ENCODE data around the gene OCIAD1. TPM values are rescaled to one million over a fixed set of nuclear protein-coding genes. Genes with fewer than 3 reads are reported as not detected.
A peak's percentile ranks its signal among the peaks of the same experiment; 100 is the strongest.

Gene OCIAD1, protein sequence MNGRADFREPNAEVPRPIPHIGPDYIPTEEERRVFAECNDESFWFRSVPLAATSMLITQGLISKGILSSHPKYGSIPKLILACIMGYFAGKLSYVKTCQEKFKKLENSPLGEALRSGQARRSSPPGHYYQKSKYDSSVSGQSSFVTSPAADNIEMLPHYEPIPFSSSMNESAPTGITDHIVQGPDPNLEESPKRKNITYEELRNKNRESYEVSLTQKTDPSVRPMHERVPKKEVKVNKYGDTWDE
- 100 to 1,000 TPM in 6 of 7 donors, 10 to 100 TPM in 1; 73.4 to 132 (median 111) TPM for total RNA-seq
- 100 to 1,000 TPM; 133 to 241 TPM for polyA plus RNA-seq
- long read RNA-seq, donor 1, transcript OCIAD1-202 (9 exons, 1,594 nt) = minor isoform, 40 of 230 reads
- long read RNA-seq, donor 1, transcript OCIAD1-201 (9 exons, 1,414 nt) = major isoform, 148 of 230 reads
- long read RNA-seq, donor 1, partial matches to known transcripts = 9 of 230 reads
- long read RNA-seq, donor 1, other reads (novel, unspliced or antisense) = 25 of 230 reads
- long read RNA-seq, donor 2, transcript OCIAD1-206 (2 exons, 1,916 nt) = minor isoform, 5 of 77 reads
- long read RNA-seq, donor 2, transcript OCIAD1-202 (9 exons, 1,594 nt) = minor isoform, 18 of 77 reads
- long read RNA-seq, donor 2, transcript OCIAD1-201 (9 exons, 1,414 nt) = major isoform, 33 of 77 reads
- long read RNA-seq, donor 2, transcript OCIAD1-222 (7 exons, 688 nt) = minor isoform, 8 of 77 reads
- long read RNA-seq, donor 2, partial matches to known transcripts = 9 of 77 reads
- long read RNA-seq, donor 2, other reads (novel, unspliced or antisense) = 0 of 77 reads
- long read RNA-seq, donor 3, transcript OCIAD1-201 (9 exons, 1,414 nt) = major isoform, 48 of 77 reads
- long read RNA-seq, donor 3, transcript OCIAD1-202 (9 exons, 1,594 nt) = minor isoform, 9 of 77 reads
- long read RNA-seq, donor 3, partial matches to known transcripts = 2 of 77 reads
- long read RNA-seq, donor 3, other reads (novel, unspliced or antisense) = 14 of 77 reads

DNA sequence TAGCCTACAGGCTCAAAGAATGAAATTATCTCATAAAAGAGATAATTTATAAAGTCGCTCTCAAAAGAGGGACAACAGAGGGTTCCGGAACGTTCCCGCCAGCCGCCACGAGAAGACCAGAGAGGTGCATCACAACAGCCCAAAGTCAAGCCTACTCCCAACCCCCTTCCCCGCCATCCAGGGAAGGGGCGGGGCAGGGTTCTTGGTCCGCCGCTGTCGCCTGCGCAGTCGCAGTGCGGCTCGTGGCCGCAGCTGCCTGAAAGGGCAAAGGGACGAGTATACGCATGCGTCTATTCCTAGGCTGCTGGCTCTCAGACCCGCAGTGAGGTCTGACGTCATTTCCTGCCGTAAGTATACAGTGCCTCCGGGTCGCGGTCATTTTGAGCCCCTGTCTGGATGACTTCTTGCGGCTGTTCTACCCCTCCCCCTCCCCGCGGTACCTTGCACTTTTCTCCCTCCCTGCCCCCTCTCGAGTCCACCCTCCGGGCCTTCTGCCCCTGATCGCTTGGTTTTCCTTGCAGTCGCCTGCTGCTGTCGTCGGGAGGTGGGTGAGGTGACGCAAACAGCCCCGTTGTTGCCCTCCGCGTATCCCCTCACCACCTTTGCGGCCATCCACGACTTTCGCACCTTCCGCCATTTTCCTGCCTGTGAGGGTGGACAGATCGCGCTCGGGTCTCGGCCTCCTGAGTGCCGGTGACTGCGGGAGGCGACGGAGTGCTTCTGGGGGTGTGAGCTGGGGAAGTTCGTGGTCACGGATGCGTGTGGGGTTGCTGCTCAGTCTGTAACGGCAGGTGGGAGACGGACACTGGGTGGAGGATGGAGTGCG is at the start of gene OCIAD1:
OCIAD1 (plus strand) TSS at position 383 of the 826 bp plus-strand sequence. CDS start 1,537 bp downstream, outside the sequence.
- no peaks in the 10 kb centered on the region for H3K9me3 ChIP-seq
- 0% methylated on average over 56 of the region's 56 CpGs for WGBS, 3 donors
- intact Hi-C loops (cut with DNase I) = loop anchor here in 2 of 4 donors (1.0 to 2.0 kb wide), 2 partner anchors 52 kb away; no protein-coding TSS in a partner anchor
- peak within 1 kb of the TSS; percentile 40 to 73 for H3K27ac ChIP-seq
- H3K36me3 ChIP-seq = no peaks in the 10 kb centered on the region
- H3K27me3 ChIP-seq = no peaks in the 10 kb centered on the region
- DNase-seq = peak; percentile 93 to 97 (median 95)
- H3K4me1 ChIP-seq (ENCODE audit: insufficient read depth) = peaks cover 6% of the 10 kb centered on the region
- no peak for TF ChIP-seq EP300 (IDR thresholded peaks at IDR 0.05)
- TF ChIP-seq, protein P1, sequence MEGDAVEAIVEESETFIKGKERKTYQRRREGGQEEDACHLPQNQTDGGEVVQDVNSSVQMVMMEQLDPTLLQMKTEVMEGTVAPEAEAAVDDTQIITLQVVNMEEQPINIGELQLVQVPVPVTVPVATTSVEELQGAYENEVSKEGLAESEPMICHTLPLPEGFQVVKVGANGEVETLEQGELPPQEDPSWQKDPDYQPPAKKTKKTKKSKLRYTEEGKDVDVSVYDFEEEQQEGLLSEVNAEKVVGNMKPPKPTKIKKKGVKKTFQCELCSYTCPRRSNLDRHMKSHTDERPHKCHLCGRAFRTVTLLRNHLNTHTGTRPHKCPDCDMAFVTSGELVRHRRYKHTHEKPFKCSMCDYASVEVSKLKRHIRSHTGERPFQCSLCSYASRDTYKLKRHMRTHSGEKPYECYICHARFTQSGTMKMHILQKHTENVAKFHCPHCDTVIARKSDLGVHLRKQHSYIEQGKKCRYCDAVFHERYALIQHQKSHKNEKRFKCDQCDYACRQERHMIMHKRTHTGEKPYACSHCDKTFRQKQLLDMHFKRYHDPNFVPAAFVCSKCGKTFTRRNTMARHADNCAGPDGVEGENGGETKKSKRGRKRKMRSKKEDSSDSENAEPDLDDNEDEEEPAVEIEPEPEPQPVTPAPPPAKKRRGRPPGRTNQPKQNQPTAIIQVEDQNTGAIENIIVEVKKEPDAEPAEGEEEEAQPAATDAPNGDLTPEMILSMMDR (IDR thresholded peaks at IDR 0.05) = no peak
- TF ChIP-seq POLR2A (IDR thresholded peaks at IDR 0.05) = peak; percentile 37
- H3K4me3 ChIP-seq = peak within 1 kb of the TSS; percentile 87

DNA sequence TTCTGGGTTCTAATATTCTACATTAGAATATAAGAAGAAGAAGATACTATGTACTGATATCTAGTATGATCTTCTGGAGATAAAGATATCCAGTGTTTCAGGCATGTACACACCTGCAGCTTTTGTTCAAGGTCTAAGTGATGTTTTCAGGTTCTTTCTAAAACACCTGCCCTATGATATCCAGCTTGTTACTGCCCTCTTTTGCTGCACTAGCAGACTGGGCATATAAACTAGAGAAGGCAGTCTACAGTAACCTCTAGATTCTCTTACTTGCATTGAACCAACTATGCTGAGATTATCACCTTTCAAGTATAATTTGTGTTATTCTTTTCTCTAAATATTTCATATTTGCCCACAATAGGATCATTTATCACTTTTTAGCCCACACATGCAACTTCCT is 48.9 kb upstream of the OCIAD1 start:
- Histone ChIP-seq H3K36me3 (no peaks in the 10 kb centered on the region), H3K4me1 (ENCODE audit: insufficient read depth) (peaks cover 4% of the 10 kb centered on the region), H3K4me3 (no peak overlapping the region), H3K27ac (no peak overlapping the region), H3K27me3 (no peaks in the 10 kb centered on the region), H3K9me3 (no peaks in the 10 kb centered on the region)
- TF ChIP-seq, protein P1 (IDR thresholded peaks at IDR 0.05) = no peak
- TF ChIP-seq EP300 (IDR thresholded peaks at IDR 0.05) (no peak), POLR2A (IDR thresholded peaks at IDR 0.05) (no peak)
- intact Hi-C loops (cut with DNase I) = no loop called here
- no peak for DNase-seq

- Histone ChIP-seq H3K27ac (no peak overlapping the region), H3K27me3 (no peaks in the 10 kb centered on the region), H3K4me1 (ENCODE audit: insufficient read depth) (peaks cover 2% of the 10 kb centered on the region), H3K36me3 (no peaks in the 10 kb centered on the region), H3K9me3 (no peaks in the 10 kb centered on the region), H3K4me3 (no peak overlapping the region)
- TF ChIP-seq POLR2A (IDR thresholded peaks at IDR 0.05) (no peak), EP300 (IDR thresholded peaks at IDR 0.05) (no peak)
- DNase-seq = no peak
- intact Hi-C loops (cut with DNase I) = no loop called here
Measured at GRCh38 chr4:48785302-48785701, 45.6 kb upstream of the OCIAD1 start.

DNA sequence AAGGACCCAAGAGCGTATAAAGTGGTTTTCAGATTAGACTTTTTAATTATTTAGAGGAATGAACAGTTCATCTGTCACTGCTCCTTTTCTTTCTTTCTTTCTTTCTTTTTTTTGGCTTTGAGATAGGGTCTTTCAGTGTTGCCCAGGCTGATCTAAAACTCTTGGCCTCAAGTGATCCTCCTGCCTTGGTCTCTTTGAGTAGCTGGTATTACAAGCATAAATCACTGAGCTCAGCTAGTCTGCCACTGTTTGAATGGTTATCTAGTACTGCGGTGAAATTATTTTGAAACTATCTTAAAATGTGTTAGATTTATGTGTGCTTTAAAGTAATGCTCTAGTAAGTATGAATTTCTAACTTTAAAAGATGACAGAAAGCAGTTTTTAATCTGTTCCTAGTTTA is 44.3 kb upstream of the OCIAD1 start:
- intact Hi-C loops (cut with DNase I) = no loop called here
- no peak for DNase-seq
- no peaks in the 10 kb centered on the region for H3K4me1 ChIP-seq (ENCODE audit: insufficient read depth)
- H3K27ac ChIP-seq = no peak overlapping the region
- H3K9me3 ChIP-seq = no peaks in the 10 kb centered on the region
- H3K4me3 ChIP-seq = no peak overlapping the region
- H3K27me3 ChIP-seq = no peaks in the 10 kb centered on the region
- TF ChIP-seq, protein P1 (IDR thresholded peaks at IDR 0.05) = no peak
- no peak for TF ChIP-seq EP300 (IDR thresholded peaks at IDR 0.05)
- TF ChIP-seq POLR2A (IDR thresholded peaks at IDR 0.05) = no peak
- H3K36me3 ChIP-seq = no peaks in the 10 kb centered on the region
- WGBS, 3 donors = 43 to 66% (median 54%) methylated on average over 2 of the region's 2 CpGs
